ENCODE data around the gene MICU1.

DNA sequence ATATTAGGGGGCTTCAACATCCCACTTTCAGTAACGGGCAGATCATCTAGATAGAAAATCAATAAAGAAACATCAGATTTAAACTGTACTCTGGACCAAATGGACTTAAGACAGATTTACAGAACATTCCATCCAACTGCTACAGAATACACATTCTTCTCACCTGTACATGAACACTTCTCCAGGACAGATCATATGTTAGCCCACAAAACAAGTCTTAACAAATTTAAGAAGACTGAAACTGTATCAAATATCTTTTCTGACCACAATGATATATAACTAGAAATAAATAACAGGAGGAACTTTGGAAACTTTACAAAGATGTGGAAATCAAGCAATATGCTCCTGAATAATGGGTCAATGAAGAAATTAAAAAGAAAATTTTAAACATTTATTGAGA is 86.7 kb downstream of the MICU1 start:
- TF ChIP-seq CTCF (conservative IDR thresholded peaks at IDR 0.05; ENCODE audit: low read length) (no peak), EZH2phosphoT487 (IDR thresholded peaks at IDR 0.05; ENCODE audit: borderline replicate concordance, low read depth, low read length) (no peak)

All from OCI-LY7 (cell line).